ENCODE measurements around the gene PSMB7. TPM values are rescaled to one million over a fixed set of nuclear protein-coding genes. Genes with fewer than 3 reads are reported as not detected.

PSMB7 gene
- total and polyA plus RNA-seq, 12 donors = 148 to 308 (median 163) TPM

GRCh38 chr9:124346347-124347163 lies 68.7 kb downstream of the PSMB7 start:
- Histone ChIP-seq H3K4me1 (peaks cover 0 to 11% (median 6%) of the 10 kb centered on the region in 9 donors), H3K27ac (no peak overlapping the region), H3K27me3 (no peaks in the 10 kb centered on the region), H3K9me3 (no peaks in the 10 kb centered on the region), H3K36me3 (peaks cover 0 to 95% (median 26%) of the 10 kb centered on the region in 9 donors), H3K4me3 (no peak overlapping the region)
- no peak for ATAC-seq
- DNase-seq = no peak
- intact Hi-C loops (cut with DNase I) = no loop called here
- no peak for TF ChIP-seq CTCF (IDR thresholded peaks at IDR 0.05)
- 90 to 93% methylated on average over 34 of the region's 34 CpGs for WGBS, 2 donors

DNA sequence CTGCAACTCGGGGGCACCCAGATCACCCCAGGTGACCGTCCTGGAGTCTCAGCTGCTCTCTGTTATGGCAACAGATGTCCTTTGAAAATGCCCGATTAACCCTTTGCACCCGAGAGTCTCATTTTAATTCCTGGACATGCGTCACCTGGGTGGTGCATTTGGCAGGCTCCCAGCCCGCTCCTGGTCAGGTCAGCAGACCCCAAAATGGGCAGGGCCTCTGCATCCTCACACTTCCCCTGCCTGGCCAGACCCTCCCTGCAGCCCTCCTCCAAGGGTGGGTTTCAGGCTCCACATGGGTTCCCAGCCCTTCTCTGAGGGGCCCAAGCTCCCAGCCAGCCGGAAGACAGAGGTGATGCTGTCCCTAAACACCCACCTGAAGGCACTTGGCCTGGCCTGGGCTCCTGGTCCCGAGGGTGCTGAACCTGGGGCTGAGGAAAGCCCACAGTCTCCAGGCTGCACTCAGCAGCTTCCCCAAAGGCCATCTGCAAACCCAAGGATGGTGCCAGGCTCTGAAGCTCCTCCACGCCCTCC lies 69.4 kb downstream of the PSMB7 start:
- peaks cover 0 to 11% (median 6%) of the 10 kb centered on the region in 9 donors for H3K4me1 ChIP-seq
- 85 to 89% methylated on average over 9 of the region's 9 CpGs for WGBS, 2 donors
- H3K27ac ChIP-seq = no peak overlapping the region
- TF ChIP-seq CTCF (IDR thresholded peaks at IDR 0.05) = no peak
- H3K27me3 ChIP-seq = no peaks in the 10 kb centered on the region
- no peaks in the 10 kb centered on the region for H3K9me3 ChIP-seq
- ATAC-seq (no peak), DNase-seq (no peak)
- intact Hi-C loops (cut with DNase I) = no loop called here
- H3K36me3 ChIP-seq = peaks cover 0 to 95% (median 23%) of the 10 kb centered on the region in 9 donors
- no peak overlapping the region for H3K4me3 ChIP-seq

DNA sequence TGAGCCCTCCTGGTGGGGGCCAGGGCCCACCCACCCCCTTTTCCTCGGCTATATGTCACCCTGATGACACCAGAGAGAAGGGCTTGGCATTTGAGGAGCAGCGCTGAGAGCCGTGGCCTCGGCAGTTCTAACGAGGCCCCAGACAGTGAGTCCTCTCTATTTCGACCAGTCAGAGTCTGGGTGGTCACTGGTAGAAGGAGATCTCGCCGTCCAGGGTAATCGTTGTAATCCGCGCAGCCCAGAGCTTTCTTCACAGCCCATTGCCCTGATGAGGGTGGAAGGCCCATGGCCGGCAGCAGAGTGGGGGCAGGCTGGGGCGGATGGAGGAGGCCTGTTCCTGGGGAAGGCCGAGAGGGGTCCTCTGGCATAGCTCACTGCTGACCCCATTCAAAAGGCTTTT lies 70.2 kb downstream of the PSMB7 start:
- ATAC-seq = no peak
- H3K36me3 ChIP-seq = peaks cover 0 to 95% (median 17%) of the 10 kb centered on the region in 9 donors
- no peak for DNase-seq

More for the DNA sequence above, 70.2 kb downstream of the PSMB7 start:
- intact Hi-C loops (cut with DNase I) = no loop called here
- H3K27me3 ChIP-seq = no peaks in the 10 kb centered on the region
- no peaks in the 10 kb centered on the region for H3K9me3 ChIP-seq
- TF ChIP-seq CTCF (IDR thresholded peaks at IDR 0.05) = no peak
- no peak overlapping the region for H3K27ac ChIP-seq
- peaks cover 0 to 11% (median 6%) of the 10 kb centered on the region in 9 donors for H3K4me1 ChIP-seq
- 87 to 91% methylated on average over 14 of the region's 14 CpGs for WGBS, 2 donors
- no peak overlapping the region for H3K4me3 ChIP-seq
